HEK293 (cell line): ENCODE results near the gene CENPK.
"Not testable (repeated sequence)": the region's sequence is repeated elsewhere in the genome, so short reads cannot be mapped to it uniquely, and the experiment has no call there.

Experiments
- CTCF ChIA-PET: fragments of 350-600 bp; formaldehyde crosslinking; extraction: SDS; loops from one replicate; lab custom pipeline; 2021; ENCODE audit warnings: antibody characterized with exemption; lab: Yijun Ruan, JAX
- POLR2A ChIA-PET: fragments of 300-600 bp; formaldehyde crosslinking; extraction: SDS; loops from one replicate; lab custom pipeline; 2020; ENCODE audit warnings: antibody characterized with exemption, inconsistent platforms; lab: Yijun Ruan, JAX
- H3K27ac ChIP-seq: fragments of 200-500 bp; sonication (Bioruptor generic); 2 replicates; pipeline ENCODE4 v1.5.1; 2014; ENCODE audit warnings: low read depth, low read length, control low read depth, inconsistent platforms; ENCODE audit errors: extremely low read depth
- H3K36me3 ChIP-seq, 2 experiments: fragments of 200-500 bp in 1 of 2; sonication (Bioruptor generic) in 1 of 2; 1 replicate in 1 of 2; 2 replicates in 1 of 2; pipeline ENCODE4 v1.5.1; 2014 to 2017; ENCODE audit warnings: inconsistent platforms in 2 of 2, low read length in 2 of 2; ENCODE audit not compliant: control insufficient read depth in 2 of 2, insufficient read depth in 1 of 2
- H3K4me1 ChIP-seq: fragments of 200-500 bp; sonication (Bioruptor generic); 2 replicates; pipeline ENCODE4 v1.5.1; 2014; ENCODE audit warnings: mild to moderate bottlenecking, low read length, inconsistent platforms; ENCODE audit not compliant: control insufficient read depth, insufficient read depth
- H3K4me3 ChIP-seq: 2 replicates; pipeline ENCODE4 v1.5.1; 2011; ENCODE audit warnings: low read depth, mild to moderate bottlenecking, control low read depth, low read length, moderate library complexity
- H3K9me3 ChIP-seq: fragments of 200-500 bp; sonication (Bioruptor generic); 2 replicates; pipeline ENCODE4 v1.5.1; 2014; ENCODE audit warnings: low read depth, low read length, inconsistent platforms; ENCODE audit not compliant: control insufficient read depth, insufficient read depth
- SCRT1 ChIP-seq: fragments of 450-650 bp; formaldehyde crosslinking; IDR thresholded peaks from 2 replicates; pipeline ENCODE4 v1.5.1; 2016; ENCODE audit warnings: missing biosample characterization, missing genetic modification characterization, borderline replicate concordance
- SCRT2 ChIP-seq: fragments of 450-650 bp; formaldehyde crosslinking; IDR thresholded peaks from 2 replicates; pipeline ENCODE4 v1.5.1; 2016; ENCODE audit warnings: missing biosample characterization, missing genetic modification characterization
- SP2 ChIP-seq: fragments of 450-650 bp; formaldehyde crosslinking; IDR thresholded peaks from 2 replicates; pipeline ENCODE4 v1.5.1; 2016; ENCODE audit warnings: missing biosample characterization, missing genetic modification characterization
- WT1 ChIP-seq: fragments of 450-650 bp; formaldehyde crosslinking; IDR thresholded peaks from 2 replicates; pipeline ENCODE4 v1.5.1; 2016; ENCODE audit warnings: missing biosample characterization, missing genetic modification characterization
- ZBTB17 ChIP-seq: fragments of 450-650 bp; formaldehyde crosslinking; IDR thresholded peaks from 2 replicates; pipeline ENCODE4 v1.5.1; 2016; ENCODE audit warnings: missing biosample characterization, missing genetic modification characterization
- ZNF423 ChIP-seq: fragments of 450-650 bp; formaldehyde crosslinking; IDR thresholded peaks from 2 replicates; pipeline ENCODE4 v1.5.1; 2016; ENCODE audit warnings: missing biosample characterization, missing genetic modification characterization
- ZNF501 ChIP-seq: fragments of 450-650 bp; formaldehyde crosslinking; IDR thresholded peaks from 2 replicates; pipeline ENCODE4 v1.5.1; 2016; ENCODE audit warnings: missing biosample characterization, missing genetic modification characterization
- ZNF530 ChIP-seq: fragments of 450-650 bp; formaldehyde crosslinking; IDR thresholded peaks from 2 replicates; pipeline ENCODE4 v1.5.1; 2016; ENCODE audit warnings: low read depth, missing biosample characterization, missing genetic modification characterization
- ZNF585B ChIP-seq: fragments of 450-650 bp; formaldehyde crosslinking; IDR thresholded peaks from 2 replicates; pipeline ENCODE4 v1.5.1; 2016; ENCODE audit warnings: missing biosample characterization, missing genetic modification characterization
- ZNF843 ChIP-seq: fragments of 450-650 bp; formaldehyde crosslinking; IDR thresholded peaks from 2 replicates; pipeline ENCODE4 v1.5.1; 2016; ENCODE audit warnings: missing biosample characterization, missing genetic modification characterization
- TF ChIP-seq, protein P1 (sequence below): fragments of 450-650 bp; formaldehyde crosslinking; IDR thresholded peaks from 2 replicates; pipeline ENCODE4 v1.5.1; 2016; ENCODE audit warnings: missing biosample characterization, missing genetic modification characterization
- TF ChIP-seq, protein P2 (sequence below): fragments of 450-650 bp; formaldehyde crosslinking; IDR thresholded peaks from 2 replicates; pipeline ENCODE4 v1.5.1; 2016; ENCODE audit warnings: missing biosample characterization, missing genetic modification characterization

CENPK gene

DNA sequence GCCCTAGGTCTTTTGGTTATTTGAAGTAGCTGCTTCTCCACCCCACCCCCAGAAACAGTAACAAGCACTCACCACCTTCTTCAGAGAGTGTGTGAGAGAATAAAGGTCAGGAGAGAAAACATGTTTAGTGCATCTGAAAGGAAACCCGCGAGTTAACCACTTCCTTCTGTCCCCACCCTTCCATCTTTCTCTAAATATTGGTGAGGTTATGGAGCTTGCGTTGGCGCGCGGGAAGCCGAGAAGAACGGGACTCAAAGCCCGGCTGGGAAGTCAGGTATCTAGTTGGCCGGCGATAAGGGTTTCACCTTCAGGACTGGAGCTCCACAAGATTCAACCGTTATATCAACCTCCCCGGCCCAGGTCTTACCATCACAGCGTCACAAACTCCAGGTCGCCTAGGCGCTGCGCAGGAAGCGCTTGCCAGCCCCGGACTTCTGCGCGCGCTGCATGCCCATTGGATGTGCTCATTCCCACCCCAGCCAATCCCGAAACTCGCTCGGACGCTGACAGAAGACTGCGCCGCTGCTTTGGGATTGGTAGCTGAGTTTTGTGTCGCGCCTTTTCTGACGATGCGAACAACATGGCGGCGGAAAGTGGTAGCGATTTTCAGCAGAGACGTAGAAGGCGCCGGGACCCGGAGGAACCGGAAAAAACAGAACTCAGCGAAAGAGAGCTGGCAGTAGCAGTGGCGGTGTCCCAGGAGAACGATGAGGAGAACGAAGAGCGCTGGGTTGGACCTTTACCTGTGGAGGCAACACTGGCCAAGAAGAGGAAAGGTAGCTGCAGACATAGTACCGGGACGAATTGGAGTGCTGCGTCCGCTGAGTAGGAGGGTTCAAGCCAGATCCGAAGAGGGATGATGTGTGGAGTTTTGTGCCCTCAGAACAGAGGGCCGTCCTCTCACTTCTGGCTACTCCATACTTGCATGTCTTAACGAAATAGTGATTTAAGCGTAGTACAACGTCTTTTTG lies at the start of gene CENPK, which contains the start of gene PPWD1 (continued):
- TF ChIP-seq SP2 (peak; percentile 89), ZNF843 (tag by site-specific recombination) (peak; percentile 54; the same call in 1 of the 2 replicates), ZNF530 (no peak), ZNF501 (peak; percentile 84; the same call in 1 of the 2 replicates)
- TF ChIP-seq, protein P1, sequence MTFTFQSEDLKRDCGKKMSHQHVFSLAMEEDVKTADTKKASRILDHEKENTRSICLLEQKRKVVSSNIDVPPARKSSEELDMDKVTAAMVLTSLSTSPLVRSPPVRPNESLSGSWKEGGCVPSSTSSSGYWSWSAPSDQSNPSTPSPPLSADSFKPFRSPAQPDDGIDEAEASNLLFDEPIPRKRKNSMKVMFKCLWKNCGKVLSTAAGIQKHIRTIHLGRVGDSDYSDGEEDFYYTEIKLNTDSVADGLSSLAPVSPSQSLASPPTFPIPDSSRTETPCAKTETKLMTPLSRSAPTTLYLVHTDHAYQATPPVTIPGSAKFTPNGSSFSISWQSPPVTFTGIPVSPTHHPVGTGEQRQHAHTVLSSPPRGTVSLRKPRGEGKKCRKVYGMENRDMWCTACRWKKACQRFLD = no peak
- TF ChIP-seq, all 188 proteins: peak for 33

DNA sequence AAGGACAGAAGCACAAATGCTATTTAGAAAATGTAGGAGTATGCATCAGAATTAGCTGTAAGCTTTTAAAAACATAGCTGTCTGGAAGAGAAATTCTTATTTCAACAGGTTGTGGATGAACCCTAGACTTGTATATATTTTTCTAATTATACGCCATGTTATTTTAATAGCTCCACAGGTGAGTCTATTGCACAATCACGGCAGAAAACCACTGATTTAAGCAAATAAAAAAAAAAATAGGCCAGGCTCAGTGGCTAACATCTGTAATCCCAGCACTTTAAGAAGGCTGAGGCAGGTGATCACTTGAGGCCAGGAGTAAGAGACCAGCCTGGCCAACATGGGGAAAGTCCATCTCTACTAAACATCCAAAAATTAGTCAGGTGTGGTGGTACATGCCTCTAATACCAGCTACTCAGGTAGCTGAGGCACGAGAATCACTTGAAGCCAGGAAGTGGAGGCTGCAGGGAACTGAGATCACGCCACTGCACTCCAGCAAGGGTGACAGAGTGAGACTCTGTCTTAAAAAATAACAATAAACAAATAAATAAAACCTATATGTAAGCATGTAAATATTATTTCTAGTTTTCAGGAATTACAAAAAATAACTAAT lies 49.4 kb upstream of the CENPK start:
- ChIA-PET CTCF (no interaction called here), POLR2A (no interaction called here)
- Histone ChIP-seq H3K4me3 (no peak overlapping the region), H3K36me3 (peaks cover 71 to 79% of the 10 kb centered on the region in 2 experiments), H3K4me1 (no peaks in the 10 kb centered on the region), H3K9me3 (no peaks in the 10 kb centered on the region), H3K27ac (no peak overlapping the region)
- no peak for TF ChIP-seq ZNF423
- TF ChIP-seq WT1 (tag by site-specific recombination) = no peak
- peak; percentile 50; the same call in 1 of the 2 replicates for TF ChIP-seq SCRT1 (tag by site-specific recombination)
- TF ChIP-seq SCRT2 = peak; percentile 68

- ChIA-PET POLR2A (interaction anchor here (1.3 kb wide), 1 partner anchor 12 kb away, joined by 7 read pairs; the partner anchor contains the start of gene TRIM23), CTCF (no interaction called here)
- Histone ChIP-seq H3K4me1 (no peaks in the 10 kb centered on the region), H3K36me3 (peaks cover 69 to 85% of the 10 kb centered on the region in 2 experiments), H3K27ac (no peak overlapping the region), H3K9me3 (no peaks in the 10 kb centered on the region), H3K4me3 (no peak overlapping the region)
- peak; percentile 35; the same call in 1 of the 2 replicates for TF ChIP-seq ZBTB17 (tag by site-specific recombination)
- TF ChIP-seq, protein P2, sequence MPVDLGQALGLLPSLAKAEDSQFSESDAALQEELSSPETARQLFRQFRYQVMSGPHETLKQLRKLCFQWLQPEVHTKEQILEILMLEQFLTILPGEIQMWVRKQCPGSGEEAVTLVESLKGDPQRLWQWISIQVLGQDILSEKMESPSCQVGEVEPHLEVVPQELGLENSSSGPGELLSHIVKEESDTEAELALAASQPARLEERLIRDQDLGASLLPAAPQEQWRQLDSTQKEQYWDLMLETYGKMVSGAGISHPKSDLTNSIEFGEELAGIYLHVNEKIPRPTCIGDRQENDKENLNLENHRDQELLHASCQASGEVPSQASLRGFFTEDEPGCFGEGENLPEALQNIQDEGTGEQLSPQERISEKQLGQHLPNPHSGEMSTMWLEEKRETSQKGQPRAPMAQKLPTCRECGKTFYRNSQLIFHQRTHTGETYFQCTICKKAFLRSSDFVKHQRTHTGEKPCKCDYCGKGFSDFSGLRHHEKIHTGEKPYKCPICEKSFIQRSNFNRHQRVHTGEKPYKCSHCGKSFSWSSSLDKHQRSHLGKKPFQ (tag by site-specific recombination) = no peak
Observed at GRCh38 chr5:65611524-65611923, 48.6 kb upstream of the CENPK start.

- peaks cover 63 to 92% of the 10 kb centered on the region in 2 experiments for H3K36me3 ChIP-seq
- peak; percentile 99 for TF ChIP-seq ZNF585B (tag by site-specific recombination)
- CTCF ChIA-PET = not testable (repeated sequence)
Observed at GRCh38 chr5:65601761-65602160, 38.8 kb upstream of the CENPK start.

More at GRCh38 chr5:65601761-65602160, 38.8 kb upstream of the CENPK start:
- not testable (repeated sequence) for H3K4me1 ChIP-seq, H3K4me3 ChIP-seq, H3K9me3 ChIP-seq, H3K27ac ChIP-seq
- POLR2A ChIA-PET = interaction anchor here (0.8 kb wide), 1 partner anchor 22 kb away, joined by 3 read pairs; the partner anchor contains the start of gene TRIM23
